GM12874 (cell line): Measurements from ENCODE around the gene ZNF385B.

Experiments
- TF ChIP-seq, protein P1 (sequence below): IDR thresholded peaks from 2 replicates; pipeline ENCODE4 v1.5.1; 2011; ENCODE audit warnings: low read depth, mild to moderate bottlenecking, control low read depth, low read length, moderate library complexity; ENCODE audit not compliant: insufficient read depth

ZNF385B gene

DNA sequence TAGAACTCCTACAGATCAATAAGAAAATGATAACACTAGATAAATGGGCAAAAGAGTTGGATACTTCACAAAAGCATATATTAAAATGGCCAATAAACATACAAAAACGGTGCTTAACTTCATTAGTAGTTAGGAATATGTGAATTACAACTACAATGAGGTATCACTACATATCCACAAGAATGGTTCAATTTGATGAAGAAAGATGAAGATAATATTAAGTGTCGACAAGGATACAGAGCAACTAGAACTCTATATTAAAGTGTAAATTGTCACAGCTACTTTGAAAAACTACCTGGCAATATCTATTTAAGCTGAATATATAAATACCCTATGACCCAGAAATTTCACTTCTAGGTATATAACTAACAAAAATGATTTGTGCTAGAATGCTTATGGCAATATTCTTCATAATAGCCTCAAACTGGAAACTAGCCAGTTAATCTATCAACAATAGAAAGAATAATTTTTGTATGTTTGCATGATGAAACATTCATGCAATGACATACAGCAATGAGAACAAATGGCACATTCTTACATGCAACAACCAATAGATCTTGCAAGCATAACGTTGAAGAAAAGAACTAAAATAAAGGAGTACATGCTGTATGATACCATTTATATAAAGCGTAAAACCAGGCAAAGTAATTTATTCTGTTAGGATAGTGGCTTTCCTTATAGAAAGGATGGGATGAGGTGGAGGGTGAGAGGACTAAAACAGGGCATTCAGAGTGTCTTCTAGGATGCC, 306.6 kb downstream of the ZNF385B start:
- TF ChIP-seq, protein P1, sequence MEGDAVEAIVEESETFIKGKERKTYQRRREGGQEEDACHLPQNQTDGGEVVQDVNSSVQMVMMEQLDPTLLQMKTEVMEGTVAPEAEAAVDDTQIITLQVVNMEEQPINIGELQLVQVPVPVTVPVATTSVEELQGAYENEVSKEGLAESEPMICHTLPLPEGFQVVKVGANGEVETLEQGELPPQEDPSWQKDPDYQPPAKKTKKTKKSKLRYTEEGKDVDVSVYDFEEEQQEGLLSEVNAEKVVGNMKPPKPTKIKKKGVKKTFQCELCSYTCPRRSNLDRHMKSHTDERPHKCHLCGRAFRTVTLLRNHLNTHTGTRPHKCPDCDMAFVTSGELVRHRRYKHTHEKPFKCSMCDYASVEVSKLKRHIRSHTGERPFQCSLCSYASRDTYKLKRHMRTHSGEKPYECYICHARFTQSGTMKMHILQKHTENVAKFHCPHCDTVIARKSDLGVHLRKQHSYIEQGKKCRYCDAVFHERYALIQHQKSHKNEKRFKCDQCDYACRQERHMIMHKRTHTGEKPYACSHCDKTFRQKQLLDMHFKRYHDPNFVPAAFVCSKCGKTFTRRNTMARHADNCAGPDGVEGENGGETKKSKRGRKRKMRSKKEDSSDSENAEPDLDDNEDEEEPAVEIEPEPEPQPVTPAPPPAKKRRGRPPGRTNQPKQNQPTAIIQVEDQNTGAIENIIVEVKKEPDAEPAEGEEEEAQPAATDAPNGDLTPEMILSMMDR, result no peak

DNA sequence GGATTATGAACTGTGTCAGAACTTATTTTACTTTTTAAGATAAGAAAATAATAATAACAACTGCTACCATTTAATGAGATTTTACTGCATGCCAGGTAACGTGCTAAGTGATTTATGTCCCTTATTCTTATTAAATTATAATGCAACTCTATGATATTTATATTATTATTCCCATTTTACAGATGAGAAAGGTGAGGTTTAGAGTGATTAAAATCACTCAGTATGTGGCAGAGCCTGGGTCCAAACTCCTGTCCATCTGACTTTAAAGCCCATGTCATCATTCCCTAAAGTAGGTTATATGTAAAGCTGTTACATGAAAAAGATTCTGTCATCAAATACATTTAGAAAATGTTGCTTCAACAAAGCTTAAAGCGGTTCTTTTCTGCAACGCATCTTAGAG, 308.0 kb downstream of the ZNF385B start:
- TF ChIP-seq, protein P1, result no peak

DNA sequence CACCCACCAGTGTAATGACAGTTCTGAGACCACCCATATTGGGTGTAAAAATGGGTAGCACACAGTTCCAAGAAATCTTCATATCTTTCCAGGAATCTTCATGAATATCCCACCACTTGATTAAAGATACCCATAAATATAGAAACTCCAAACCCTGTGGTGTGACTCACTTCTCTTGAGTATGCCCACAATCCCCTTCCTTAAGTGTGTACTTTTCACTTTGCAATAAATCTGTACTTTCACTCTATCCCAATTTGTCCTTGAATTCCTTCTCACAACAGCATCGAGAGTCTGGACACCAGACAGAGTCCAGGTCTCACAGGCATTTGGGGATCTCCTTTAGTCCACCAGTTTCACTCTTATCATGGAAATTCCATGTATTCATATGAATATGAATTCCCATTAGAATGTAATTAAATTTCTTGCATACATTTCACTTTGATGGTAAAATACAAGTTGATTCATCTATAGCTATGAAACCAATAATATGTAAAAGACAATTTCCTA, 309.8 kb downstream of the ZNF385B start:
- TF ChIP-seq, protein P1, result no peak

DNA sequence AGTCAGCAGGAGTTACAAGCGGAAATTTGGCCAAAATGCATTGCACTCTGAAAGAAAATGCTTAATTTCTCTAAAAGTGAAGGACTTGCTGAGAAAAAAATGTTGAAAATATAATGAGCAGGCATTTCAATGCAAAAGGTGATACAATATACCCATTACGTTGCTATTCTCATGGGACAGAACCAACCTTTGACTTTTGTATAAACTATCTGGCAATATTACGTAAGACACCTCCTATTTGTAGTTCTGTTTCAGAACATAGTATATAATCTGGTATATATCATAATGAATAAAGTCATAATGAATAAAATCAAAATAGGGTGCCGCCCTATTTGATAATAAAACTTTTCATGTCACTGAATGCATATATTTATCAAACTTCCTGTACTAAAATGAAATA, 310.6 kb downstream of the ZNF385B start:
- TF ChIP-seq, protein P1, result no peak

DNA sequence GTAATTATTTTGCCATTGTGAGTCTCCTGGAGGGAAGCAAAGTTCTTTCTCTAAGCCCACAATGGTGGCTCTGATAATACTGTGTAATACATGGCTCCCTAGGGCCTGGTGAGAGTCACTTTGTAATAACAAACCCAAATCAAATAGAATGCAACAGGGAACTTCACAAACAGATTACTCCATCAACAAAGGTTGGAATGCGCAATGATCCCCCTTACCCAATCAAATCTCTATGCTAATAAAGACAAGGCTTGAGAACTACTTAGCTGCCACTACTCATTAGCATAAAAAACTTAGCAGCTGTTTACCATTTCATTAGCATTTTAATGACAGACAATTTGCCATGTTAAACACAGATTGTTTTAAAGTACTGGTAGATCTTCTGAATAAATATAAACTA, 311.2 kb downstream of the ZNF385B start:
- TF ChIP-seq, protein P1, result no peak

DNA sequence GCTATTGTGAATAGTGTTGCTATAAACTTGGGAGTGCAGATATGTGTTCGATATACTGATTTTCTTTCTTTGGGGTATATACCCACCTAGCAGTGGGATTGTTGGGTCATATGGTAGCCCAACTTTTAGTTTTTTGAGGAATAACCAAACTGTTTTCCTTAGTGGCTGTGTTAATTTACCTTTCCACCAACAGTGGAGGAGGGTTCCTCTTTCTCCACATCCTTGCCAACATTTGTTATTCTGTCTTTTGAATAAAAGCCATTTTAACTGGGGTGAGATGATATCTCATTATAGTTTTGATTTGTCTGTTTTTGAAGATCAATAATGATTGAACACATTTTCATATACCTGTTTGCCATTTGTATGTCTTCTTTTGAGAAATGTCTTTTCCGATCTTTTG, 314.8 kb downstream of the ZNF385B start:
- TF ChIP-seq, protein P1, result no peak

DNA sequence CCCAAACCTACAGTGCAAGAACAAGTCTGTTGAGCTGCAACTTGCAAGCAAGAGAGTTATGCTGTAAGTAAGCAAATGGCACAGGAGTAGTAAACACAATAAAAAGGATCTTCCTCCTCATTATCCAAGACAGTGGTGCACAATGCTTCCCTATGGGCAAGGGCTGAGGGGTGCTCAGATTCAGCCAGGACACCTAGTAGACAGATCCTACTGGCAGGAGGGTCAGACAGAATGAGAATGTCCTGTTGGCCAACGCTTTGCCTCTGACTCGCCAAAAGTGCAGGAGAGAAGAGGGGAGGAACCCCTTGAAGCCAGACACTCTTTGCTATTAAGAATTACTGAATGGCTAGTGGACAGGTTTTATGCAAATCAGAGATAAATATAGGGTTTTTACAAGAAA, 316.4 kb downstream of the ZNF385B start:
- TF ChIP-seq, protein P1, result no peak
